ENCODE results near the gene ZNF672.

DNA sequence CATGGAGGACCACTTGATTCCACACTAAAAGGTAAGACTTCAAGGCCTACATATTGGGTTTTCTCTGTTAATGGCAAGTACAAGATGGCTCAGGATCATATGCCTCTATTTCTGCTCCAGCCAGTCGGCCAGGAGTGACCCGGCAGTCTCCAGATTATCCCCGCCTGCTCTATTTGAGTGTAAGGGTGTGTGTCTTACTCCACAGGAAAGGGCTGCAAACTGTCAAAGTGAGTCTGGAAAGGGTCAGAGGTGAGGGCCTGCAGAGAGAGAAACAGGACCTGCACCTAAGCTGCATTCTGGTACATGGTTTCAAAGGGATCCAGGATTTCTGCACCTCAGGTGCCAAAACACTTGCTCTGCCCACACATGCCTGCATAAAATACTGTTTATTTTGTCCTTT lies 11.6 kb downstream of the ZNF672 start:
- TF ChIP-seq EZH2 (IDR thresholded peaks at IDR 0.05) (no peak), FOXP2 (optimal IDR thresholded peaks at IDR 0.05; ENCODE audit: control extremely low read depth, extremely low read length, insufficient read depth) (no peak)

Measured in SK-N-MC (cell line).